Neuronal stem cell (in vitro differentiated cells): ENCODE data around the gene AXIN1.
"Not testable (repeated sequence)": the region's sequence is repeated elsewhere in the genome, so short reads cannot be mapped to it uniquely, and the experiment has no call there.

Source experiments
- DNase-seq: peaks from one replicate; pipeline ENCODE4 v3.0.0-alpha.2; 2013; ENCODE audit warnings: low spot score
- H2AFZ ChIP-seq: one replicate; pipeline ENCODE4 v1.6.1; 2013; ENCODE audit warnings: mild to moderate bottlenecking, low read length, inconsistent platforms
- H2AK5ac ChIP-seq: 2 replicates; pipeline ENCODE4 v1.6.1; 2013; ENCODE audit warnings: low read depth, mild to moderate bottlenecking, inconsistent platforms, low read length, moderate library complexity, mixed read lengths
- H2BK120ac ChIP-seq: 2 replicates; pipeline ENCODE4 v1.6.1; 2013; ENCODE audit warnings: low read depth, mild to moderate bottlenecking, inconsistent platforms, low read length, moderate library complexity, mixed read lengths
- H2BK12ac ChIP-seq: one replicate; pipeline ENCODE4 v1.6.1; 2013; ENCODE audit warnings: low read length, inconsistent platforms
- H2BK15ac ChIP-seq: 2 replicates; pipeline ENCODE4 v1.6.1; 2013; ENCODE audit warnings: mild to moderate bottlenecking, low read length, inconsistent platforms, mixed read lengths
- H2BK5ac ChIP-seq: one replicate; pipeline ENCODE4 v1.6.1; 2013; ENCODE audit warnings: inconsistent platforms, mild to moderate bottlenecking, low read length, moderate library complexity
- H3K14ac ChIP-seq: one replicate; pipeline ENCODE4 v1.6.1; 2013; ENCODE audit warnings: low read length, inconsistent platforms
- H3K18ac ChIP-seq: 2 replicates; pipeline ENCODE4 v1.6.1; 2013; ENCODE audit warnings: low read length, inconsistent platforms
- H3K23ac ChIP-seq: 2 replicates; pipeline ENCODE4 v1.6.1; 2013; ENCODE audit warnings: low read depth, mild to moderate bottlenecking, mixed read lengths, low read length, inconsistent platforms; ENCODE audit not compliant: poor library complexity
- H3K27ac ChIP-seq: replicated peaks from 3 replicates; pipeline ENCODE4 v1.5.1; 2013; ENCODE audit warnings: low read length, inconsistent platforms
- H3K27me3 ChIP-seq, 3 experiments: 2 replicates each; pipeline ENCODE4 v1.6.1; 2013; ENCODE audit warnings: low read length in 3 of 3, mild to moderate bottlenecking in 2 of 3, inconsistent platforms in 1 of 3, low read depth in 1 of 3, mixed read lengths in 1 of 3, moderate library complexity in 1 of 3; ENCODE audit not compliant: control insufficient read depth in 3 of 3, insufficient read depth in 3 of 3
- H3K36me3 ChIP-seq, 2 donors: replicated peaks in 1 of 2; 2 replicates each; pipeline ENCODE4 v1.6.1; 2013; ENCODE audit warnings: low read length in 2 of 2; ENCODE audit not compliant: control insufficient read depth in 2 of 2, insufficient read depth in 2 of 2
- H3K4ac ChIP-seq: 2 replicates; pipeline ENCODE4 v1.6.1; 2013; ENCODE audit warnings: inconsistent platforms, mild to moderate bottlenecking, low read length, moderate library complexity
- H3K4me1 ChIP-seq, 2 donors: 1 replicate in 1 of 2; 2 replicates in 1 of 2; pipeline ENCODE4 v1.6.1; 2013; ENCODE audit warnings: low read length in 2 of 2, low read depth in 1 of 2; ENCODE audit not compliant: control insufficient read depth in 2 of 2, insufficient read depth in 1 of 2
- H3K4me2 ChIP-seq: one replicate; pipeline ENCODE4 v1.6.1; 2013; ENCODE audit warnings: mild to moderate bottlenecking, low read length, inconsistent platforms; ENCODE audit not compliant: insufficient read depth, poor library complexity, severe bottlenecking
- H3K4me3 ChIP-seq, 2 donors: 2 replicates each; pipeline ENCODE4 v1.5.1; 2013; ENCODE audit warnings: low read length in 2 of 2, mild to moderate bottlenecking in 2 of 2, inconsistent platforms in 1 of 2, moderate library complexity in 1 of 2
- H3K79me1 ChIP-seq: one replicate; pipeline ENCODE4 v1.6.1; 2013; ENCODE audit warnings: low read depth, mild to moderate bottlenecking, inconsistent platforms, low read length, moderate library complexity
- H3K9ac ChIP-seq: one replicate; pipeline ENCODE4 v1.6.1; 2013; ENCODE audit warnings: mild to moderate bottlenecking, low read depth, low read length, inconsistent platforms; ENCODE audit not compliant: poor library complexity
- H3K9me3 ChIP-seq, 2 donors: replicated peaks in 1 of 2; 2 replicates each; pipeline versions ENCODE3 to v1.6.1; 2013; ENCODE audit warnings: low read length in 2 of 2, mild to moderate bottlenecking in 2 of 2, inconsistent platforms in 1 of 2, low read depth in 1 of 2, mixed read lengths in 1 of 2, moderate library complexity in 1 of 2; ENCODE audit not compliant: control insufficient read depth in 2 of 2, insufficient read depth in 1 of 2
- H4K8ac ChIP-seq: one replicate; pipeline ENCODE4 v1.6.1; 2013; ENCODE audit warnings: low read depth, mild to moderate bottlenecking, inconsistent platforms, low read length, moderate library complexity
- H4K91ac ChIP-seq: one replicate; pipeline ENCODE4 v1.6.1; 2013; ENCODE audit warnings: low read length, low read depth, mild to moderate bottlenecking, inconsistent platforms; ENCODE audit not compliant: poor library complexity
- WGBS, 2 donors: extraction: QIAGEN DNeasy Blood & Tissue Kit; methylation state at CpG; one replicate each; pipeline ENCODE4 v1.1.7; 2013; ENCODE audit warnings: missing lambda C conversion rate in 2 of 2, mixed read lengths in 1 of 2; ENCODE audit not compliant: insufficient read length in 2 of 2, insufficient replicate concordance in 1 of 2; ENCODE audit errors: extremely low coverage in 2 of 2; 5-methylcytosine and 5-hydroxymethylcytosine counted together

AXIN1 gene

GRCh38 chr16:378113-378820 lies 25.7 kb upstream of the AXIN1 start:
- H3K4ac ChIP-seq, H4K8ac ChIP-seq, H2BK5ac ChIP-seq, H2BK120ac ChIP-seq, H3K9ac ChIP-seq, H3K4me2 ChIP-seq, H3K4me3 ChIP-seq, H3K9me3 ChIP-seq, H2AK5ac ChIP-seq, H3K14ac ChIP-seq, H3K18ac ChIP-seq, H2AFZ ChIP-seq, DNase-seq, H2BK15ac ChIP-seq, H2BK12ac ChIP-seq, H3K27ac ChIP-seq, H4K91ac ChIP-seq: not testable (repeated sequence)
- Histone ChIP-seq H3K4me1 (peaks cover 10 to 11% of the 10 kb centered on the region in 2 donors), H3K23ac (peak overlapping the region; percentile 31), H3K36me3 (peaks cover 25 to 42% of the 10 kb centered on the region in 2 donors), H3K79me1 (peaks cover 18% of the 10 kb centered on the region), H3K27me3 (peaks cover 0 to 12% (median 7%) of the 10 kb centered on the region in 3 experiments)
- WGBS, 2 donors: no CpG with 5 or more reads among the region's 36 CpGs

DNA sequence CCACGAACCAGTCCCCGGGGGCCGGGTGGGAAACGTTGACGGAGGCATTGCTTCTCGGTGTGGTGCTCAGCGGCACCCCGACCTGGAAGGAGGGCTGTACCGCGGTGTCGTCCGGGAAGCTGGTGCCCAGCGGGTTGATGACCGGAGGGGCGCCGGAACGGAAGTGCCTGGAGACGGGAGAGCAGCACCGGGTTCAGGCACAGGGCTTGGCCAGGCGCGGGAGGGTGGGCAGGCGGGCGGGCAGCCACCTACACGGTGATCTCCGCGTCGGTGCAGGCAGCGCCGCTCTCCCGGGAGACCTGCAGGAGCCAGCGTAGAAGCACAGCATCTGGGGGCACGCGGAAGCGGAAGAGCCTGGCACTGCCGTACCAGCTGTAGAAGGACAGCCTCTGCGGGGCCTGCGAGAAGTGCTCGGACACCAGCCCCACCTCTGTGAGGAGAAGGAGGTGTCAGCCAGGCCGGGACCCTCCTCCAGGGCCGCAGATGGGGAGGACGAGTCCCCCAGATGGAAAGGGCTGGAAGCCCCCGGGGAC lies 25.0 kb upstream of the AXIN1 start:
- no peak overlapping the region for H3K4me2 ChIP-seq
- H2AK5ac ChIP-seq: no peak overlapping the region
- H2BK12ac ChIP-seq: no peak overlapping the region
- H3K36me3 ChIP-seq: peaks cover 28 to 50% of the 10 kb centered on the region in 2 donors
- H2BK15ac ChIP-seq: no peak overlapping the region
- no peak overlapping the region for H2BK5ac ChIP-seq
- H3K9me3 ChIP-seq: no peaks in the 10 kb centered on the region
- no peak overlapping the region for H3K27ac ChIP-seq
- no peak overlapping the region for H4K8ac ChIP-seq
- no peak overlapping the region for H3K18ac ChIP-seq
- H2AFZ ChIP-seq: no peak overlapping the region
- no peak overlapping the region for H3K4me3 ChIP-seq
- peaks cover 17% of the 10 kb centered on the region for H3K79me1 ChIP-seq
- no peak for DNase-seq
- H4K91ac ChIP-seq: no peak overlapping the region
- peak overlapping the region; percentile 55 for H3K23ac ChIP-seq
- peaks cover 0 to 5% (median 4%) of the 10 kb centered on the region in 3 experiments for H3K27me3 ChIP-seq
- H3K14ac ChIP-seq: no peak overlapping the region
- H3K4me1 ChIP-seq: peaks cover 4 to 8% of the 10 kb centered on the region in 2 donors
- H2BK120ac ChIP-seq: no peak overlapping the region
- no CpG with 5 or more reads among the region's 42 CpGs for WGBS, 2 donors
- peak overlapping the region; percentile 44 for H3K9ac ChIP-seq
- H3K4ac ChIP-seq: no peak overlapping the region

DNA sequence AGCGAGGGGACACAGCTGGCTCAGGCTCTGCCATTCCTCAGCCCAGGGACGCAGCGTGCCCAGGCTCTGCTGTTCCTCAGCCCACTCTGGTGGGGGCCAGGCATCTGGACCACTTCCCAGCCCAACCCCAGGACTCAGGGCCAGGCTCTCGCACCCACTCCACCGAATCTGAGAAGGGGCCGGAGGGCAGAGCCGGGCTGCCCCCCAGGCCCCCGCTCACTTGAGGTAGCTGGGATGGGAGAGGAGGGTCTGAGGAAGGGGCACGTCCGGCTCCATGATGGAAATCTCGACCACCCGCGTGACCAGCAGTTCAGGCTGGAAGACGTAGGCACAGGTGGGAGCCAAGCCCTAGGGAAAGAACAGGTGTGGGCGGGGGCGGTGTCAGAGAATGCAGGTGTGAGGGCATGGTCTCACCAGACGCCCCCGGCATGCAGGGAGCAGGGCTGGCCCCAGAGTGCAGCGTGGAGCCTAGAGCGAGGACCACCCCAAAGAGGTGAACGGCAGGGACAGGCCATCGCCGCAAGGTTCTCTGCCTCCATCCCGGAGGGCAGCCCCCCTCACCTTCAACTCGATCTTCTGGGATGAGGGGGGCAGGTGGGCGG lies 24.4 kb upstream of the AXIN1 start:
- H4K91ac ChIP-seq: no peak overlapping the region
- no CpG with 5 or more reads among the region's 26 CpGs for WGBS, 2 donors
- no peak overlapping the region for H3K4me2 ChIP-seq

More for the DNA sequence above, 24.4 kb upstream of the AXIN1 start:
- H3K4me1 ChIP-seq: peaks cover 0 to 7% of the 10 kb centered on the region in 2 donors
- peaks cover 28 to 56% of the 10 kb centered on the region in 2 donors for H3K36me3 ChIP-seq
- H3K4ac ChIP-seq: no peak overlapping the region
- no peaks in the 10 kb centered on the region for H3K9me3 ChIP-seq
- no peak overlapping the region for H2BK15ac ChIP-seq
- peaks cover 17% of the 10 kb centered on the region for H3K79me1 ChIP-seq
- H2BK120ac ChIP-seq: no peak overlapping the region
- H3K18ac ChIP-seq: no peak overlapping the region
- no peaks in the 10 kb centered on the region for H3K27me3 ChIP-seq
- peak overlapping the region; percentile 39 for H2BK5ac ChIP-seq
- H3K27ac ChIP-seq: no peak overlapping the region
- H3K23ac ChIP-seq: peak overlapping the region; percentile 55
- H2BK12ac ChIP-seq: no peak overlapping the region
- no peak for DNase-seq
- peak overlapping the region; percentile 38 for H3K14ac ChIP-seq
- H3K4me3 ChIP-seq: no peak overlapping the region
- H4K8ac ChIP-seq: no peak overlapping the region
- H2AK5ac ChIP-seq: no peak overlapping the region
- H2AFZ ChIP-seq: no peak overlapping the region
- peak overlapping the region; percentile 44 for H3K9ac ChIP-seq
